Caco-2 (cell line): ENCODE measurements around the gene LRRC55. TPM values are rescaled to one million over a fixed set of nuclear protein-coding genes. Genes with fewer than 3 reads are reported as not detected.

ENCODE experiments used
- BruUV-seq: library from RNA; stranded (reverse); fragments of 400-500 nt; replicated peaks from 2 replicates; lab custom pipeline; 2021; lab: Mats Ljungman, UMichigan
- CTCF ChIA-PET: fragments of 300-600 bp; sonication (Branson Sonifier 250); formaldehyde crosslinking; loops from one replicate; lab custom pipeline; 2022; ENCODE audit warnings: antibody characterized with exemption; lab: Charles Lee
- POLR2A ChIA-PET: fragments of 300-600 bp; sonication (Branson Sonifier 250); formaldehyde crosslinking; loops from one replicate; lab custom pipeline; 2022; ENCODE audit warnings: antibody characterized with exemption; lab: Charles Lee
- DNase-seq, 2 experiments: peaks; one replicate each; pipeline versions ENCODE4 v3.0.0 to v3.0.0-alpha.2; 2020 to 2022
- H3K27me3 ChIP-seq: replicated peaks from 2 replicates; pipeline ENCODE4 v1.6.0; 2011; ENCODE audit warnings: low read length; ENCODE audit not compliant: control insufficient read depth, insufficient read depth
- H3K36me3 ChIP-seq: 2 replicates; pipeline ENCODE4 v1.5.1; 2011; ENCODE audit warnings: low read length; ENCODE audit not compliant: control insufficient read depth, insufficient read depth
- H3K4me1 ChIP-seq: fragments of 250-450 bp; sonication (Bioruptor Pico); 2 replicates; pipeline ENCODE4 v1.5.1; 2020; ENCODE audit warnings: mild to moderate bottlenecking
- H3K4me3 ChIP-seq: 2 replicates; pipeline ENCODE4 v1.5.1; 2011; ENCODE audit warnings: low read depth, mild to moderate bottlenecking, control low read depth, low read length
- H3K9me3 ChIP-seq: fragments of 250-450 bp; sonication (Bioruptor Pico); 2 replicates; pipeline ENCODE4 v1.5.1; 2020; ENCODE audit warnings: mild to moderate bottlenecking, moderate library complexity
- H3K27ac Mint-ChIP-seq: one replicate; pipeline ENCODE4 v1.8.0; 2022; ENCODE audit warnings: mixed read lengths; ENCODE audit not compliant: unreplicated experiment
- H3K27me3 Mint-ChIP-seq: one replicate; pipeline ENCODE4 v1.8.0; 2022; ENCODE audit warnings: mixed read lengths; ENCODE audit not compliant: insufficient read depth, unreplicated experiment
- H3K36me3 Mint-ChIP-seq: one replicate; pipeline ENCODE4 v1.8.0; 2022; ENCODE audit warnings: mild to moderate bottlenecking, mixed read lengths; ENCODE audit not compliant: insufficient read depth, unreplicated experiment
- H3K4me1 Mint-ChIP-seq: one replicate; pipeline ENCODE4 v1.8.0; 2022; ENCODE audit warnings: low read depth, mixed read lengths; ENCODE audit not compliant: unreplicated experiment
- H3K4me3 Mint-ChIP-seq: one replicate; pipeline ENCODE4 v1.8.0; 2022; ENCODE audit warnings: mild to moderate bottlenecking, moderate library complexity, mixed read lengths; ENCODE audit not compliant: unreplicated experiment
- H3K9me3 Mint-ChIP-seq: one replicate; pipeline ENCODE4 v1.8.0; 2022; ENCODE audit warnings: mixed read lengths; ENCODE audit not compliant: unreplicated experiment
- CTCF ChIP-seq, 2 experiments: fragments of 200-600 bp in 1 of 2; IDR thresholded peaks; 1 replicate in 1 of 2; 2 replicates in 1 of 2; pipeline versions ENCODE4 v1.5.1 to v1.8.0; 2011 to 2022; ENCODE audit warnings: antibody characterized with exemption in 1 of 2, control low read depth in 1 of 2, inconsistent platforms in 1 of 2, low read depth in 1 of 2, low read length in 1 of 2, mild to moderate bottlenecking in 1 of 2, moderate library complexity in 1 of 2; ENCODE audit not compliant: insufficient read depth in 1 of 2, severe bottlenecking in 1 of 2, unreplicated experiment in 1 of 2
- intact Hi-C: fragments of 100-400 bp; cut with micrococcal nuclease; formaldehyde crosslinking; loops from one replicate; pipeline ENCODE4 v1.10.0; 2022; ENCODE audit not compliant: unreplicated experiment
- total RNA-seq: library from RNA; stranded (reverse); gene quantifications from 2 replicates; pipeline ENCODE4 v1.2.3, GENCODE V29; 2022

The LRRC55 gene
- total RNA-seq, 1 experiment from 2014 or later = not detected

- H3K9me3 Mint-ChIP-seq = no peaks in the 10 kb centered on the region
- H3K4me3 ChIP-seq = no peak overlapping the region
- H3K36me3 ChIP-seq = no peaks in the 10 kb centered on the region
- no peak for TF ChIP-seq CTCF (IDR thresholded peaks at IDR 0.05; ENCODE audit: insufficient read depth in 1 of 2, low read depth in 1 of 2, low read length in 1 of 2, severe bottlenecking in 1 of 2, unreplicated experiment in 1 of 2)
- H3K4me1 Mint-ChIP-seq = no peaks in the 10 kb centered on the region
- peaks cover 1% of the 10 kb centered on the region; the same call in 1 of the 2 replicates for H3K27me3 ChIP-seq
- no peak for DNase-seq
- peaks cover 18% of the 10 kb centered on the region for H3K27me3 Mint-ChIP-seq
- H3K4me3 Mint-ChIP-seq = no peak overlapping the region
- intact Hi-C loops = no loop called here
- H3K36me3 Mint-ChIP-seq = no peaks in the 10 kb centered on the region
- H3K27ac Mint-ChIP-seq = no peak overlapping the region
- BruUV-seq = no TSS peak
- no peaks in the 10 kb centered on the region for H3K9me3 ChIP-seq
- no peaks in the 10 kb centered on the region for H3K4me1 ChIP-seq
- POLR2A ChIA-PET = no interaction called here
- CTCF ChIA-PET = interaction anchor here (0.6 to 0.8 kb wide), 3 partner anchors 47 to 200 kb away, joined by 3 to 5 read pairs (median 3); no protein-coding TSS in a partner anchor
Observed at GRCh38 chr11:57202281-57202680, 20.5 kb downstream of the LRRC55 start.

GRCh38 chr11:57203359-57203758, 21.6 kb downstream of the LRRC55 start:
- H3K27ac Mint-ChIP-seq = no peak overlapping the region
- no peaks in the 10 kb centered on the region for H3K9me3 ChIP-seq
- no peaks in the 10 kb centered on the region for H3K9me3 Mint-ChIP-seq
- DNase-seq = no peak
- BruUV-seq = no TSS peak
- TF ChIP-seq CTCF (IDR thresholded peaks at IDR 0.05; ENCODE audit: insufficient read depth in 1 of 2, low read depth in 1 of 2, low read length in 1 of 2, severe bottlenecking in 1 of 2, unreplicated experiment in 1 of 2) = no peak
- H3K36me3 ChIP-seq = no peaks in the 10 kb centered on the region
- H3K4me3 ChIP-seq = no peak overlapping the region
- intact Hi-C loops = no loop called here
- no peaks in the 10 kb centered on the region for H3K4me1 ChIP-seq
- H3K27me3 Mint-ChIP-seq = peaks cover 18% of the 10 kb centered on the region
- no peaks in the 10 kb centered on the region for H3K36me3 Mint-ChIP-seq
- H3K4me1 Mint-ChIP-seq = no peaks in the 10 kb centered on the region
- H3K27me3 ChIP-seq = peaks cover 1% of the 10 kb centered on the region; the same call in 1 of the 2 replicates
- ChIA-PET CTCF (interaction anchor here (0.8 to 2.2 kb wide), 2 partner anchors 46 kb away, joined by 3 to 10 read pairs; no protein-coding TSS in a partner anchor), POLR2A (no interaction called here)
- H3K4me3 Mint-ChIP-seq = no peak overlapping the region

- intact Hi-C loops = no loop called here
- Histone ChIP-seq H3K36me3 (no peaks in the 10 kb centered on the region), H3K4me1 (no peaks in the 10 kb centered on the region), H3K9me3 (no peaks in the 10 kb centered on the region), H3K4me3 (no peak overlapping the region), H3K27me3 (peaks cover 1% of the 10 kb centered on the region; the same call in 1 of the 2 replicates)
- DNase-seq = no peak
- TF ChIP-seq CTCF (IDR thresholded peaks at IDR 0.05; ENCODE audit: insufficient read depth in 1 of 2, low read depth in 1 of 2, low read length in 1 of 2, severe bottlenecking in 1 of 2, unreplicated experiment in 1 of 2) = no peak
- Mint-ChIP-seq H3K4me3 (no peak overlapping the region), H3K27ac (no peak overlapping the region), H3K27me3 (peaks cover 17% of the 10 kb centered on the region), H3K36me3 (no peaks in the 10 kb centered on the region), H3K9me3 (no peaks in the 10 kb centered on the region), H3K4me1 (no peaks in the 10 kb centered on the region)
- BruUV-seq = no TSS peak
- CTCF ChIA-PET = interaction anchor here (2.2 kb wide), 1 partner anchor 45 kb away, joined by 10 read pairs; no protein-coding TSS in a partner anchor
- POLR2A ChIA-PET = no interaction called here
Observed at GRCh38 chr11:57203882-57204480, 22.2 kb downstream of the LRRC55 start.
